K562 (cell line): ENCODE results near the gene DIAPH1. TPM values are rescaled to one million over a fixed set of nuclear protein-coding genes. Genes with fewer than 3 reads are reported as not detected.

Source experiments
- ATAC-seq: fragments of 200-7000 bp; cut with Tn5 transposase; 3 replicates; pipeline ENCODE4 v1.9.1; 2020; ENCODE audit warnings: moderate library complexity
- BruUV-seq: library from RNA; stranded (reverse); fragments of 400-500 nt; replicated peaks from 2 replicates; lab custom pipeline; 2021; lab: Mats Ljungman, UMichigan
- CTCF ChIA-PET: fragments of 300-600 bp; formaldehyde crosslinking; extraction: SDS; loops from one replicate; lab custom pipeline; 2021; ENCODE audit warnings: low intra/inter-chr PET ratio; lab: Yijun Ruan, JAX
- POLR2A ChIA-PET: fragments of 300-600, 350-650 bp; sonication (Branson Sonifier 250); formaldehyde crosslinking; extraction: SDS; loops from one replicate; lab custom pipeline; 2021; ENCODE audit warnings: antibody characterized with exemption, inconsistent platforms; lab: Yijun Ruan, JAX
- DNase-seq, 4 experiments: peaks; one replicate each; pipeline versions ENCODE4 v3.0.0 to v3.0.0-alpha.2; 2011 to 2018; ENCODE audit warnings: low spot score in 3 of 4, mixed read lengths in 3 of 4; ENCODE audit errors: extremely low read depth in 1 of 4
- FAIRE-seq: peaks from 2 replicates; lab custom pipeline; 2011; peaks lifted over from hg19 to GRCh38; lab: Jason Lieb, UNC
- H2AFZ ChIP-seq: 2 replicates; pipeline ENCODE4 v1.6.0; 2011; ENCODE audit warnings: low read depth, low read length, control low read depth, inconsistent platforms
- H3K27ac ChIP-seq: fragments of 200-600 bp; 3 replicates; pipeline ENCODE4 v1.8.0; 2011; ENCODE audit warnings: low read depth, mild to moderate bottlenecking, control low read depth, inconsistent platforms, low read length, moderate library complexity, mixed read lengths; ENCODE audit errors: extremely low read depth
- H3K27me3 ChIP-seq, 2 experiments: fragments of 300-600 bp in 1 of 2; 2 replicates in 1 of 2; 3 replicates in 1 of 2; pipeline versions ENCODE4 v1.6.0 to v1.8.0; 2011; ENCODE audit warnings: inconsistent platforms in 2 of 2, low read length in 2 of 2, mild to moderate bottlenecking in 1 of 2, mixed read lengths in 1 of 2, moderate library complexity in 1 of 2; ENCODE audit not compliant: control insufficient read depth in 2 of 2, insufficient read depth in 2 of 2
- H3K36me3 ChIP-seq: fragments of 300-600 bp; 3 replicates; pipeline ENCODE4 v1.8.0; 2011; ENCODE audit warnings: mild to moderate bottlenecking, low read length, inconsistent platforms; ENCODE audit not compliant: control insufficient read depth, insufficient read depth
- H3K4me1 ChIP-seq, 2 experiments: fragments of 200-600 bp in 1 of 2; replicated peaks in 1 of 2; 2 replicates in 1 of 2; 3 replicates in 1 of 2; pipeline versions ENCODE4 v1.5.1 to v1.8.0; 2011; ENCODE audit warnings: inconsistent platforms in 2 of 2, low read length in 2 of 2, mild to moderate bottlenecking in 1 of 2, mixed read lengths in 1 of 2, moderate library complexity in 1 of 2; ENCODE audit not compliant: control insufficient read depth in 2 of 2, insufficient read depth in 2 of 2
- H3K4me2 ChIP-seq: 2 replicates; pipeline ENCODE4 v1.6.1; 2011; ENCODE audit warnings: low read length, control low read depth, inconsistent platforms, mixed read lengths; ENCODE audit not compliant: insufficient read depth
- H3K4me3 ChIP-seq: fragments of 200-600 bp; sonication (generic), shearing (Covaris generic); 2 replicates; pipeline ENCODE4 v1.5.1; 2016; ENCODE audit warnings: control low read depth, inconsistent platforms
- H3K79me2 ChIP-seq: fragments of 200-600 bp; 3 replicates; pipeline ENCODE4 v1.8.0; 2011; ENCODE audit warnings: low read length, inconsistent platforms; ENCODE audit not compliant: control insufficient read depth, insufficient read depth
- H3K9ac ChIP-seq, 2 experiments: 2 replicates each; pipeline versions ENCODE4 v1.6.0 to v1.6.1; 2011; ENCODE audit warnings: low read depth in 2 of 2, low read length in 2 of 2, control low read depth in 1 of 2, inconsistent platforms in 1 of 2, mild to moderate bottlenecking in 1 of 2, mixed read lengths in 1 of 2; ENCODE audit not compliant: insufficient read depth in 1 of 2
- H3K9me1 ChIP-seq: one replicate; pipeline ENCODE4 v1.6.0; 2011; ENCODE audit warnings: inconsistent platforms, mild to moderate bottlenecking, low read length, moderate library complexity; ENCODE audit not compliant: control insufficient read depth, insufficient read depth
- H3K9me3 ChIP-seq: replicated peaks from 2 replicates; pipeline ENCODE4 v1.5.1; 2011; ENCODE audit warnings: low read depth, low read length, inconsistent platforms; ENCODE audit not compliant: control insufficient read depth, insufficient read depth
- H4K20me1 ChIP-seq: replicated peaks from 2 replicates; pipeline ENCODE4 v1.6.1; 2011; ENCODE audit warnings: low read length, inconsistent platforms, mixed read lengths; ENCODE audit not compliant: control insufficient read depth, insufficient read depth
- ID3 ChIP-seq, 2 experiments: fragments of 250-450 bp in 1 of 2; fragments of 450-650 bp in 1 of 2; sonication (Bioruptor Pico) in 1 of 2; IDR thresholded peaks; 2 replicates each; pipeline versions ENCODE4 v1.6.1 to v1.8.0; 2016 to 2021; ENCODE audit warnings: mild to moderate bottlenecking in 2 of 2, moderate library complexity in 2 of 2, missing compliant biosample characterization in 1 of 2, missing genetic modification characterization in 1 of 2
- IFI16 ChIP-seq: fragments of 250-450 bp; sonication (Bioruptor Pico); IDR thresholded peaks from 2 replicates; pipeline ENCODE4 v2.1.2; 2022; ENCODE audit warnings: mild to moderate bottlenecking, inconsistent platforms
- KAT2B ChIP-seq: IDR thresholded peaks from one replicate; pipeline ENCODE4 v1.6.1; 2012; ENCODE audit warnings: low read depth, mild to moderate bottlenecking, control low read depth, inconsistent platforms, low read length, moderate library complexity
- MECOM ChIP-seq: fragments of 250-450 bp; sonication (Bioruptor Pico); IDR thresholded peaks from 2 replicates; pipeline ENCODE4 v1.8.0; 2022; ENCODE audit warnings: inconsistent platforms
- NR4A1 ChIP-seq, 2 experiments: fragments of 250-450 bp in 1 of 2; fragments of 450-650 bp in 1 of 2; sonication (Bioruptor Pico) in 1 of 2; IDR thresholded peaks; 2 replicates each; pipeline versions ENCODE4 v1.4.0 to v1.6.1; 2016 to 2020; ENCODE audit warnings: mild to moderate bottlenecking in 2 of 2, missing compliant biosample characterization in 1 of 2, missing genetic modification characterization in 1 of 2, moderate library complexity in 1 of 2
- SNRNP70 ChIP-seq: fragments of 200-400 bp; formaldehyde crosslinking; optimal IDR thresholded peaks from 2 replicates; pipeline ENCODE3; 2017; ENCODE audit warnings: low read depth, low read length
- SP2 ChIP-seq: IDR thresholded peaks from 2 replicates; pipeline ENCODE4 v1.6.1; 2011; ENCODE audit warnings: mild to moderate bottlenecking, low read depth, low read length, moderate library complexity; ENCODE audit not compliant: poor library complexity, severe bottlenecking; ENCODE audit errors: extremely low read depth
- STAT5A ChIP-seq: IDR thresholded peaks from 2 replicates; pipeline ENCODE4 v1.6.1; 2012; ENCODE audit warnings: low read length, inconsistent platforms, borderline replicate concordance
- TAL1 ChIP-seq: fragments of 450-650 bp; IDR thresholded peaks from 2 replicates; pipeline ENCODE4 v1.6.1; 2016; ENCODE audit warnings: mild to moderate bottlenecking
- UBTF ChIP-seq, 2 experiments: IDR thresholded peaks; 2 replicates each; pipeline ENCODE4 v1.6.1; 2012; ENCODE audit warnings: improper control_type of control experiment in 2 of 2, low read depth in 2 of 2, low read length in 2 of 2, borderline replicate concordance in 1 of 2
- ZBTB8A ChIP-seq: fragments of 450-650 bp; IDR thresholded peaks from 2 replicates; pipeline ENCODE4 v1.6.1; 2018; ENCODE audit warnings: mild to moderate bottlenecking, moderate library complexity; ENCODE audit not compliant: partially characterized antibody
- ZNF143 ChIP-seq: sonication (generic); formaldehyde crosslinking; IDR thresholded peaks from 2 replicates; pipeline ENCODE4 v1.9.0; 2022; ENCODE audit warnings: mild to moderate bottlenecking, missing genetic modification reagents
- ZNF197 ChIP-seq: fragments of 200-800 bp; sonication (Bioruptor generic); IDR thresholded peaks from 2 replicates; pipeline ENCODE4 v1.6.1; 2016; ENCODE audit warnings: low read depth, missing genetic modification characterization, missing compliant biosample characterization
- ZNF232 ChIP-seq: sonication (generic); formaldehyde crosslinking; IDR thresholded peaks from 2 replicates; pipeline ENCODE4 v1.8.0; 2022; ENCODE audit warnings: mild to moderate bottlenecking, missing genetic modification reagents
- WGBS: fragments of 100-300 bp; shearing (Covaris generic); methylation state at CpG from one replicate; pipeline ENCODE4 v1.1.6; 2016; ENCODE audit warnings: low coverage, mixed read lengths; ENCODE audit not compliant: insufficient coverage; ENCODE audit errors: missing lambda C conversion rate; 5-methylcytosine and 5-hydroxymethylcytosine counted together
- in situ Hi-C: fragments of 300-500 bp; cut with MboI; formaldehyde crosslinking; loops from 4 replicates; pipeline ENCODE4 v1.15.0; 2018; ENCODE audit warnings: inconsistent platforms, mixed read lengths
- intact Hi-C: fragments of 100-400 bp; cut with micrococcal nuclease; formaldehyde crosslinking; loops from 2 replicates; pipeline ENCODE4 v1.14.2; 2022
- polyA plus RNA-seq, 8 experiments: library from polyadenylated mRNA; depleted of rRNA in 4 of 8; stranded (reverse) in 5 of 8; unstranded in 3 of 8; fragments of >200 nt; fragmentation: Nextera tagmentation in 2 of 8; fragmentation: Illumina TruSeq in 1 of 8; extraction: Ambion mirVana in 2 of 8; extraction: Trizol in 1 of 8; gene quantifications; 2 replicates each; pipeline versions ENCODE4 v1.2.1 to v1.2.3, GENCODE V29; 2011 to 2014; ENCODE audit warnings: inconsistent platforms in 1 of 8, missing spikeins in 1 of 8
- total RNA-seq, 7 experiments: library from RNA; depleted of rRNA in 6 of 7; stranded (reverse); fragments of >200 nt in 6 of 7; fragmentation: Illumina TruSeq in 2 of 7; extraction: Trizol in 2 of 7; gene quantifications; 2 replicates each; pipeline versions ENCODE4 v1.2.1 to v1.2.3, GENCODE V29; 2011 to 2021; ENCODE audit warnings: low replicate concordance in 1 of 7
- TF ChIP-seq, protein P1 (sequence below): fragments of 250-450 bp; sonication (Bioruptor Pico); IDR thresholded peaks from 2 replicates; pipeline ENCODE4 v1.5.0; 2020; ENCODE audit warnings: mild to moderate bottlenecking, borderline replicate concordance
- TF ChIP-seq, protein P2 (sequence below): sonication (generic); formaldehyde crosslinking; IDR thresholded peaks from 2 replicates; pipeline ENCODE4 v1.9.0; 2022; ENCODE audit warnings: mild to moderate bottlenecking, missing genetic modification reagents
- TF ChIP-seq, protein P3 (sequence below): fragments of 250-450 bp; sonication (Bioruptor Pico); IDR thresholded peaks from 2 replicates; pipeline ENCODE4 v1.9.0; 2021; ENCODE audit warnings: mild to moderate bottlenecking

The DIAPH1 gene
- total and polyA plus RNA-seq, 9 of the 15 experiments (the other 6 are each of a cell fraction or from before 2014, with no cell fraction given), result 60.8 to 328 (median 97.8) TPM

DNA sequence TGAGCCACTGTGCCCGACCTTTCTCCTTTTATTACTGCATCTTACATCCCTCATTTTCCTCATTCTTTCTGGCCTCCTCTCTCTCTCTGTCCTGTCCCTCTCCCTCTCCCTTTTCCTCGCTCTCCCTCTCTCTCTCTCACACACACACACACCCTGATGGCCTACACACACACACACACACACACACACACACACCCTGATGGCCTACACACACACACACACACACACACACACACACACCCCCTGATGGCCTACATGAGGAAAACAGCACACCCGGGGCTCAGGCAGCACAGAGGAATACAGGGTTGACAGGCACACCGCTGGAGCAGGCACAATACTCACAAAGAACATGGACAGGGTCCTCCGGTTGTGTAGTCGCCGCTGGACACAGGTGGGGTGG is 36.2 kb upstream of the DIAPH1 start:
- WGBS, result 50% methylated on average over 7 of the region's 7 CpGs
- Histone ChIP-seq H3K27ac (no peak overlapping the region), H4K20me1 (no peaks in the 10 kb centered on the region), H2AFZ (no peak overlapping the region), H3K79me2 (peaks cover 3% of the 10 kb centered on the region; the same call in 1 of the 3 replicates), H3K9me3 (no peaks in the 10 kb centered on the region), H3K4me3 (no peak overlapping the region), H3K4me2 (no peak overlapping the region), H3K36me3 (peaks cover 11% of the 10 kb centered on the region; the same call in 2 of the 3 replicates), H3K9ac (no peak overlapping the region), H3K4me1 (peaks cover 17% of the 10 kb centered on the region in 2 experiments), H3K9me1 (peaks cover 5% of the 10 kb centered on the region), H3K27me3 (no peaks in the 10 kb centered on the region)
- in situ Hi-C loops, result no loop called here
- BruUV-seq, result no TSS peak
- DNase-seq, result no peak
- POLR2A ChIA-PET, result no interaction called here
- no peak for FAIRE-seq
- CTCF ChIA-PET, result no interaction called here
- ATAC-seq, result no peak
- intact Hi-C loops, result no loop called here
- no peak for TF ChIP-seq MECOM (CRISPR knock-in tag)
- TF ChIP-seq ID3 (CRISPR knock-in tag; IDR thresholded peaks at IDR 0.05), result no peak
- no peak for TF ChIP-seq ID3 (tag; IDR thresholded peaks at IDR 0.05)
- TF ChIP-seq STAT5A, result no peak
- TF ChIP-seq SP2, result no peak
- TF ChIP-seq ZNF143 (CRISPR knock-in tag), result no peak
- no peak for TF ChIP-seq KAT2B
- TF ChIP-seq UBTF (IDR thresholded peaks at IDR 0.05; ENCODE audit: borderline replicate concordance in 1 of 2, low read depth in 2 of 2, low read length in 2 of 2), result no peak
- no peak for TF ChIP-seq ZNF197 (CRISPR knock-in tag)
- no peak for TF ChIP-seq SNRNP70
- TF ChIP-seq IFI16 (CRISPR knock-in tag), result no peak
- TF ChIP-seq, protein P1, sequence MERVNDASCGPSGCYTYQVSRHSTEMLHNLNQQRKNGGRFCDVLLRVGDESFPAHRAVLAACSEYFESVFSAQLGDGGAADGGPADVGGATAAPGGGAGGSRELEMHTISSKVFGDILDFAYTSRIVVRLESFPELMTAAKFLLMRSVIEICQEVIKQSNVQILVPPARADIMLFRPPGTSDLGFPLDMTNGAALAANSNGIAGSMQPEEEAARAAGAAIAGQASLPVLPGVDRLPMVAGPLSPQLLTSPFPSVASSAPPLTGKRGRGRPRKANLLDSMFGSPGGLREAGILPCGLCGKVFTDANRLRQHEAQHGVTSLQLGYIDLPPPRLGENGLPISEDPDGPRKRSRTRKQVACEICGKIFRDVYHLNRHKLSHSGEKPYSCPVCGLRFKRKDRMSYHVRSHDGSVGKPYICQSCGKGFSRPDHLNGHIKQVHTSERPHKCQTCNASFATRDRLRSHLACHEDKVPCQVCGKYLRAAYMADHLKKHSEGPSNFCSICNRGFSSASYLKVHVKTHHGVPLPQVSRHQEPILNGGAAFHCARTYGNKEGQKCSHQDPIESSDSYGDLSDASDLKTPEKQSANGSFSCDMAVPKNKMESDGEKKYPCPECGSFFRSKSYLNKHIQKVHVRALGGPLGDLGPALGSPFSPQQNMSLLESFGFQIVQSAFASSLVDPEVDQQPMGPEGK (CRISPR knock-in tag), result no peak
- TF ChIP-seq, protein P2, sequence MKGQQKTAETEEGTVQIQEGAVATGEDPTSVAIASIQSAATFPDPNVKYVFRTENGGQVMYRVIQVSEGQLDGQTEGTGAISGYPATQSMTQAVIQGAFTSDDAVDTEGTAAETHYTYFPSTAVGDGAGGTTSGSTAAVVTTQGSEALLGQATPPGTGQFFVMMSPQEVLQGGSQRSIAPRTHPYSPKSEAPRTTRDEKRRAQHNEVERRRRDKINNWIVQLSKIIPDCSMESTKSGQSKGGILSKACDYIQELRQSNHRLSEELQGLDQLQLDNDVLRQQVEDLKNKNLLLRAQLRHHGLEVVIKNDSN, result no peak
- no peak for TF ChIP-seq NR4A1 (CRISPR knock-in tag; IDR thresholded peaks at IDR 0.05)
- no peak for TF ChIP-seq NR4A1 (tag; IDR thresholded peaks at IDR 0.05)
- no peak for TF ChIP-seq TAL1
- TF ChIP-seq, protein P3, sequence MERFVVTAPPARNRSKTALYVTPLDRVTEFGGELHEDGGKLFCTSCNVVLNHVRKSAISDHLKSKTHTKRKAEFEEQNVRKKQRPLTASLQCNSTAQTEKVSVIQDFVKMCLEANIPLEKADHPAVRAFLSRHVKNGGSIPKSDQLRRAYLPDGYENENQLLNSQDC (CRISPR knock-in tag), result no peak
- no peak for TF ChIP-seq ZBTB8A
- no peak for TF ChIP-seq ZNF232 (CRISPR knock-in tag)
